ENCODE data around the gene SON. TPM values are rescaled to one million over a fixed set of nuclear protein-coding genes. Genes with fewer than 3 reads are reported as not detected.
"Not testable (repeated sequence)": the region's sequence is repeated elsewhere in the genome, so short reads cannot be mapped to it uniquely, and the experiment has no call there.

The SON gene, protein sequence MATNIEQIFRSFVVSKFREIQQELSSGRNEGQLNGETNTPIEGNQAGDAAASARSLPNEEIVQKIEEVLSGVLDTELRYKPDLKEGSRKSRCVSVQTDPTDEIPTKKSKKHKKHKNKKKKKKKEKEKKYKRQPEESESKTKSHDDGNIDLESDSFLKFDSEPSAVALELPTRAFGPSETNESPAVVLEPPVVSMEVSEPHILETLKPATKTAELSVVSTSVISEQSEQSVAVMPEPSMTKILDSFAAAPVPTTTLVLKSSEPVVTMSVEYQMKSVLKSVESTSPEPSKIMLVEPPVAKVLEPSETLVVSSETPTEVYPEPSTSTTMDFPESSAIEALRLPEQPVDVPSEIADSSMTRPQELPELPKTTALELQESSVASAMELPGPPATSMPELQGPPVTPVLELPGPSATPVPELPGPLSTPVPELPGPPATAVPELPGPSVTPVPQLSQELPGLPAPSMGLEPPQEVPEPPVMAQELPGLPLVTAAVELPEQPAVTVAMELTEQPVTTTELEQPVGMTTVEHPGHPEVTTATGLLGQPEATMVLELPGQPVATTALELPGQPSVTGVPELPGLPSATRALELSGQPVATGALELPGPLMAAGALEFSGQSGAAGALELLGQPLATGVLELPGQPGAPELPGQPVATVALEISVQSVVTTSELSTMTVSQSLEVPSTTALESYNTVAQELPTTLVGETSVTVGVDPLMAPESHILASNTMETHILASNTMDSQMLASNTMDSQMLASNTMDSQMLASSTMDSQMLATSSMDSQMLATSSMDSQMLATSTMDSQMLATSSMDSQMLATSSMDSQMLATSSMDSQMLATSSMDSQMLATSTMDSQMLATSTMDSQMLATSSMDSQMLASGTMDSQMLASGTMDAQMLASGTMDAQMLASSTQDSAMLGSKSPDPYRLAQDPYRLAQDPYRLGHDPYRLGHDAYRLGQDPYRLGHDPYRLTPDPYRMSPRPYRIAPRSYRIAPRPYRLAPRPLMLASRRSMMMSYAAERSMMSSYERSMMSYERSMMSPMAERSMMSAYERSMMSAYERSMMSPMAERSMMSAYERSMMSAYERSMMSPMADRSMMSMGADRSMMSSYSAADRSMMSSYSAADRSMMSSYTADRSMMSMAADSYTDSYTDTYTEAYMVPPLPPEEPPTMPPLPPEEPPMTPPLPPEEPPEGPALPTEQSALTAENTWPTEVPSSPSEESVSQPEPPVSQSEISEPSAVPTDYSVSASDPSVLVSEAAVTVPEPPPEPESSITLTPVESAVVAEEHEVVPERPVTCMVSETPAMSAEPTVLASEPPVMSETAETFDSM (N-terminal part only)
- 200 TPM for polyA plus RNA-seq (2013, experiment 1 of 4)
- 246 TPM for polyA plus RNA-seq (2013, experiment 2 of 4)
- polyA plus RNA-seq (2013, experiment 3 of 4), result 180 TPM
- polyA plus RNA-seq (2013, experiment 4 of 4), result 208 TPM

DNA sequence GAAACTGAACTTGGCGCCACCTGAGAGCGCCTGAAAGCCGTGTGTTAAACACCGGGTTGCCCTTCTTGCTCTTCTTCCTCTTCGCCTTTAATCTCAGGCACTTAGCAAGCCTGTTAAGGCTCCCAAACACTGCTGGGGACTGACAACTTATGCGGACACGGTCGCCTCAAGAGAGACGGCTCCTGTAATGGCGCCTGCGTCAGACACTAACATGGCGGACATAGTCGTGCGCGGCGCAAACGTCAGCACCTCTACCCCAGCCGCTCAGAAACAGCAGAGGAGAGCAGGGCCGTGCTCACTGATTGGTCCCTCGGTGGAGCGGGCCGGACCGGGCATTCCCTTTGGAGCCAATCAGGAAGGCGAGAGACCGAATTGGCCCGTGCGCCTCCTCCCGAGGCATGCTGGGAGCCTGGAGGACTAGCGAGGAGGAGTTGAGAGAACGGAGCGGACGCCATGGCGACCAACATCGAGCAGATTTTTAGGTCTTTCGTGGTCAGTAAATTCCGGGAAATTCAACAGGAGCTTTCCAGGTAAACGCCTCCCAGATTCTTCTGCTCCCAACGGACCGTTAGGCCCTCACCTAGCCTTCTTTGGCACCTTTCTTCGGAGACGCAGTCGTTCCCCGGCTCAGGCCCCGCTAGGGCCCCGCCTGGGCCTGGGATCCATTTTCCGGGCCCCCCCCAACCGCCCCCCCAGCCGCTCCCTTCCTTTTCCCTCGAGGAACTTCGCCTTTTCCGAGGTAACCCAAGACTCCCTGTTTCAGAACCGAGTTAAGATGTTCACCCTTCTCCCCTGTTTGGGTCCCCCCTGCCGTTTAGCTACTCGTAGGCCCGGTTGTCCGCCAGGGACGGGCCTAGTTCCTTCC is at the start of gene SON:
Gene SON, plus strand, starts transcription at position 399 of the 865 bp plus-strand sequence. Its CDS starts 55 bp downstream, at position 454.
- H3K27me3 ChIP-seq (ENCODE audit: control insufficient read depth, insufficient read depth, low read length, poor library complexity, severe bottlenecking), result no peaks in the 10 kb centered on the region
- peaks cover 23% of the 10 kb centered on the region for H3K36me3 ChIP-seq (ENCODE audit: control insufficient read depth, insufficient read depth, low read length)
- WGBS, 2 experiments, result 0% methylated on average over 56 of the region's 57 CpGs
- H3K4me3 ChIP-seq (ENCODE audit: insufficient read depth, low read depth, low read length), result peak within 1 kb of the TSS; percentile 93
- H3K4me1 ChIP-seq (ENCODE audit: control insufficient read depth, insufficient read depth, low read length), result peaks cover 3% of the 10 kb centered on the region
- no peaks in the 10 kb centered on the region for H3K9me3 ChIP-seq (ENCODE audit: control insufficient read depth, low read length)
- peak within 1 kb of the TSS; percentile 98 for H3K27ac ChIP-seq (ENCODE audit: insufficient read depth, low read depth, low read length, poor library complexity, severe bottlenecking)

DNA sequence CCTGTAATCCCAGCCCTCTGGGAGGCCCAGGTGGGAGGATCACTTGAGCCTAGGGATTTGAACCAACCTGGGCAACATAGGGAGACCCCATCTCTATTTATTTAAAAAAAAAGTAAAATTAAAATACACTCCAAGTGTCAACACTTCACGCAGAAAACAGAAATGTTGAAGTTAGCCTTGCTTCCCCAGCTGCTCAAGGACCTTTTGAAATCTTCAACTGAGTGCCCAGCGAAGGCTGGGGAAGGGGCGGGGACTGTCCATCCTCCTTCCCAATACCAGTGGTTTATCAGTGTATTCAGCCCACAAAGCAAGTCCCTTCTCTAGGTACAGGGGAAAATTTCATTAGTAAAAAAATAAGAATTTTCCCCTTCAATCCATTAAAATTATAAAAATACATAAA is 49.1 kb upstream of the SON start:
- H3K9me3 ChIP-seq (ENCODE audit: control insufficient read depth, low read length), result no peaks in the 10 kb centered on the region
- H3K4me3 ChIP-seq (ENCODE audit: insufficient read depth, low read depth, low read length), result no peak overlapping the region
- WGBS, 2 experiments, result 90 to 93% methylated on average over 3 of the region's 3 CpGs
- H3K4me1 ChIP-seq (ENCODE audit: control insufficient read depth, insufficient read depth, low read length), result no peaks in the 10 kb centered on the region
- no peaks in the 10 kb centered on the region for H3K27me3 ChIP-seq (ENCODE audit: control insufficient read depth, insufficient read depth, low read length, poor library complexity, severe bottlenecking)
- no peaks in the 10 kb centered on the region for H3K36me3 ChIP-seq (ENCODE audit: control insufficient read depth, insufficient read depth, low read length)
- H3K27ac ChIP-seq (ENCODE audit: insufficient read depth, low read depth, low read length, poor library complexity, severe bottlenecking), result no peak overlapping the region

DNA sequence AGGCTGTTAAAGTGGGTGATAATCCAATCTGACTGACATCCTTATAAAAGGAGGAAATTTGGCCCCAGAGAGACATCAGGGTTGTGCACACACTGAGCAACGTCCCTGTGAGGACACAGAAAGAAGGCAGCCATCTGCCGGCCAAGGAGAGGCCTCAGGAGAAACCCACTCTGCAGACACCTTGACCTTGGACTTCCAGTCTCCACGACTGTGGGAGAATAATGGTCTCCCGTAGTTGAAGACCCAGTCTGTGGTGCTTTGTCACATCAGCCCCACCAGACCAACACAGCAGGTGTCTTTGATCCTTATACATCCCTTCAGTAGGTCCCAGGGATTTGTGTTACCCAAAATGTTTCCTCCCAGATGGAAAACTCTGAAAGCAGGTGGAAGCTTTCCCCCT is 47.1 kb upstream of the SON start:
- no peaks in the 10 kb centered on the region for H3K4me1 ChIP-seq (ENCODE audit: control insufficient read depth, insufficient read depth, low read length)
- H3K27ac ChIP-seq (ENCODE audit: insufficient read depth, low read depth, low read length, poor library complexity, severe bottlenecking), result no peak overlapping the region
- H3K4me3 ChIP-seq (ENCODE audit: insufficient read depth, low read depth, low read length), result no peak overlapping the region
- H3K27me3 ChIP-seq (ENCODE audit: control insufficient read depth, insufficient read depth, low read length, poor library complexity, severe bottlenecking), result no peaks in the 10 kb centered on the region
- no peaks in the 10 kb centered on the region for H3K36me3 ChIP-seq (ENCODE audit: control insufficient read depth, insufficient read depth, low read length)
- H3K9me3 ChIP-seq (ENCODE audit: control insufficient read depth, low read length), result no peaks in the 10 kb centered on the region
- 74 to 78% methylated on average over 4 of the region's 4 CpGs for WGBS, 2 experiments

DNA sequence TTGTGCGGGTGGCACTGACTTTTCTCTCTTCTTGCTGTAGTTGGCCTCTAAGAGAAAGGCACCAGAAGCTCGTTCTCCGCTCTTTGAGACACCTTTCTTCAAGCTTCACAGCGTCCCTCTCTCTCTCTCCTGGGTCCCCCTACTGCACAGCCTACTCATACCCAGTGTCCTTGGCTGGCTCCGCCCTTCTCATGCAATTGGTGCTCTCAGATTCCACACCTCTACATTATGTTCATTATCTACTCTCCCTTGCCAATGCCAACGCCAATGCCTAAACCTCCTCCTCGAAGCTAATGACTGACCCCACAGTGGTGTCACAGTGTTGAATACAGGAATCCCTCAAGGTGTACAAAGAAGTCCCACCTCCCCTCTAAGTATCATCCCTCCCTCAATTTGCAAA is 46.5 kb upstream of the SON start:
- H3K9me3 ChIP-seq (ENCODE audit: control insufficient read depth, low read length), result no peaks in the 10 kb centered on the region
- no peak overlapping the region for H3K27ac ChIP-seq (ENCODE audit: insufficient read depth, low read depth, low read length, poor library complexity, severe bottlenecking)
- H3K27me3 ChIP-seq (ENCODE audit: control insufficient read depth, insufficient read depth, low read length, poor library complexity, severe bottlenecking), result no peaks in the 10 kb centered on the region
- H3K4me3 ChIP-seq (ENCODE audit: insufficient read depth, low read depth, low read length), result no peak overlapping the region
- 72% methylated on average over 7 of the region's 7 CpGs for WGBS, 2 experiments
- H3K36me3 ChIP-seq (ENCODE audit: control insufficient read depth, insufficient read depth, low read length), result no peaks in the 10 kb centered on the region
- no peaks in the 10 kb centered on the region for H3K4me1 ChIP-seq (ENCODE audit: control insufficient read depth, insufficient read depth, low read length)

DNA sequence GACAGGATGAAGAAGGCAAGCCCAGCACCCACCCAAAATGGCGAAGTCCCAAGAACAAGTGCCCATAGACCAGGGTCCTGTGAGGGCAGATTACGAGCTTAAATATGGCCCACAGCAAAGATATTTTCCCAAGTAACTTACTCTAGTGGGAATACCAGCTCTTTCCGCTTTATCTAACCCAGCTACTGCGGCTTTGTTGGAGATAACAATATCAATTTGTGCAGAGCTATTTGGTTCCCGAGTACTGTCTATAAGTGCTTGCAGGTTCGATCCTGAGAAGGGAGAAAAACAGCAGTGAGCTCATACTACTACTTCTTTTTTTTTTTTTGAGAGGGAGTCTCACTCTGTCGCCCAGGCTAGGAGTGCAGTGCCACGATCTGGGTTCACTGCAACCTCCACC is 37.0 kb upstream of the SON start:
- Histone ChIP-seq H3K4me1 (ENCODE audit: control insufficient read depth, insufficient read depth, low read length) (no peaks in the 10 kb centered on the region), H3K36me3 (ENCODE audit: control insufficient read depth, insufficient read depth, low read length) (peaks cover 32% of the 10 kb centered on the region), H3K9me3 (ENCODE audit: control insufficient read depth, low read length) (peaks cover 4% of the 10 kb centered on the region), H3K4me3 (ENCODE audit: insufficient read depth, low read depth, low read length) (no peak overlapping the region), H3K27ac (ENCODE audit: insufficient read depth, low read depth, low read length, poor library complexity, severe bottlenecking) (no peak overlapping the region), H3K27me3 (ENCODE audit: control insufficient read depth, insufficient read depth, low read length, poor library complexity, severe bottlenecking) (no peaks in the 10 kb centered on the region)
- WGBS, 2 experiments, result 93 to 96% methylated on average over 8 of the region's 8 CpGs

DNA sequence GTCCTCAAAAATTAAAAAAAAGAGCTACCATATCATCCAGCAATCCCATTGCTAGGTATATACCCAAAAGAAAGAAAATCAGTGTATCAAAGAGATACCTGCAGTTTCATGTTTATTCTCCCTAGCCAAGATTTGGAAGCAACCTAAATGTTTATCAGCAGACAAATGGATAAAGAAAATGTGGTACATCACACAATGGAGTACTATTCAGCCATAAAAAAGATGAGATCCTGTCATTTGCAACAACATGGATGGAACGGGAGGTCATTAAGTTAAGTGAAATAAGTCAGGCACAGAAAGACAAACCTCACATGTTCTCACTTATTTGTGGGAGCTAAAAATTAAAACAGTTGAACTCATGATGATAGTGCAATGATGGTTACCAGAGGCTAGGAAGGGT is 35.8 kb upstream of the SON start:
- not testable (repeated sequence) for H3K4me3 ChIP-seq (ENCODE audit: insufficient read depth, low read depth, low read length); H3K27me3 ChIP-seq (ENCODE audit: control insufficient read depth, insufficient read depth, low read length, poor library complexity, severe bottlenecking); H3K4me1 ChIP-seq (ENCODE audit: control insufficient read depth, insufficient read depth, low read length); H3K27ac ChIP-seq (ENCODE audit: insufficient read depth, low read depth, low read length, poor library complexity, severe bottlenecking); H3K9me3 ChIP-seq (ENCODE audit: control insufficient read depth, low read length)
- 88 to 94% methylated on average over 1 of the region's 1 CpG for WGBS, 2 experiments
- peaks cover 32% of the 10 kb centered on the region for H3K36me3 ChIP-seq (ENCODE audit: control insufficient read depth, insufficient read depth, low read length)

DNA sequence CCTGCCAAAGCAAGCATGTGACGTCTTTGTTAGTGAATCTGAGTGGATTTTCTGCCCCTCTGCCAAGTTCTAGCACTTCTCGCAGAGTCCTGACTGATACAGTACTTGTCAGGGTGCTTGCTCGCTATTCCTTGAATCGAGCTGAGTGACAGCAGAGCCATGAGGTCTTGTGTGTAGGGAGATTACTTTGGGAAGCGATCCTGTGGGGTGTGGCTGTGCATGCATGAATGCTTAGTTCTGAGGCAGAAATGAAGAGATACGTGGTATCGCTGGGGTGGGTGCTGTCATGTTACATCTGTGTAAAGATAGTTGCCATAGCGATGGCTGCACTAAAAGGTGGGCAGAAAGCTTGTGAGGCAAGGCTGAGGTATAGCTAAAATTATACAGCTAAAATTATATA is 32.0 kb upstream of the SON start:
- Histone ChIP-seq H3K9me3 (ENCODE audit: control insufficient read depth, low read length) (peaks cover 4% of the 10 kb centered on the region), H3K27me3 (ENCODE audit: control insufficient read depth, insufficient read depth, low read length, poor library complexity, severe bottlenecking) (no peaks in the 10 kb centered on the region), H3K4me1 (ENCODE audit: control insufficient read depth, insufficient read depth, low read length) (no peaks in the 10 kb centered on the region), H3K4me3 (ENCODE audit: insufficient read depth, low read depth, low read length) (no peak overlapping the region), H3K27ac (ENCODE audit: insufficient read depth, low read depth, low read length, poor library complexity, severe bottlenecking) (no peak overlapping the region), H3K36me3 (ENCODE audit: control insufficient read depth, insufficient read depth, low read length) (peaks cover 22% of the 10 kb centered on the region)
- 98 to 99% methylated on average over 8 of the region's 8 CpGs for WGBS, 2 experiments

DNA sequence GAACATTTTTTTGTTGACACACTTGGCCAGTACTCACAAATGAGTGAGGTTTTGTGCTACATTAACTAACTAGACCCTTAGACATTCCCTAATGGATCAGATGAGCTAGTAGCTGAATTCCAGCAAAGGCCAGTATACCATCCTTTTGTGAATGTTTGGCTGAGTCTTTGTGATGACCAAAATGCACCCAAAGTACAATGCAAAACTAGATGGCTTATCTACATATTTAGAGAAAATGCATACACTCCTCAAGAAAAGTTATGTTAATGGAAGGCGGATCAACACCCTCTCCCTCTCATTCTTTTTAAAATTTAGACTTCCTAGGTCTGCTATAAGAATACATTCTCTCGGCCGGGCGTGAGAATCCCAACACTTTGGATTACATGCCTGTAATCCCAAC is 31.2 kb upstream of the SON start:
- H3K27me3 ChIP-seq (ENCODE audit: control insufficient read depth, insufficient read depth, low read length, poor library complexity, severe bottlenecking), result no peaks in the 10 kb centered on the region
- no peaks in the 10 kb centered on the region for H3K4me1 ChIP-seq (ENCODE audit: control insufficient read depth, insufficient read depth, low read length)
- H3K27ac ChIP-seq (ENCODE audit: insufficient read depth, low read depth, low read length, poor library complexity, severe bottlenecking), result no peak overlapping the region
- 87 to 93% methylated on average over 4 of the region's 4 CpGs for WGBS, 2 experiments
- no peak overlapping the region for H3K4me3 ChIP-seq (ENCODE audit: insufficient read depth, low read depth, low read length)
- H3K9me3 ChIP-seq (ENCODE audit: control insufficient read depth, low read length), result peaks cover 4% of the 10 kb centered on the region
- H3K36me3 ChIP-seq (ENCODE audit: control insufficient read depth, insufficient read depth, low read length), result peaks cover 22% of the 10 kb centered on the region

DNA sequence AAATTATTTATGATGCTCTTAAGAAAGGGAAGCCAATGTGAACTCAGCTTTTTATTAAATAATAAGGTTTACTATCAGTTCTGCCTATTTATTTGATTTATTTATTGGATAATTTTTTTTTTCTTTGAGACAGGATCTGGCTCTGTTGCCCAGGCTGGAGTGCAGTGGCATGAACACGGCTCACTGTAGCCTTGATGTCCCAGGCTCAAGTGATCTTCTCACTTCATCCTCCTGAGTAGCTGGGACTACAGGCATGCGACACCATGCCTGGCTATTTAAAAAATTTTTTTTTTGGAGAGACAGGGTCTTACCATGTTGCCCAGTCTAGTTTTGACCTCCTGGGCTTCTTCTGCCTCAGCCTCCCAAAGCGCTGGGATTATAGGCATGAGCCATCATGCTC is 30.4 kb upstream of the SON start:
- peaks cover 22% of the 10 kb centered on the region for H3K36me3 ChIP-seq (ENCODE audit: control insufficient read depth, insufficient read depth, low read length)
- H3K4me1 ChIP-seq (ENCODE audit: control insufficient read depth, insufficient read depth, low read length), result no peaks in the 10 kb centered on the region
- WGBS, 2 experiments, result 93 to 95% methylated on average over 3 of the region's 3 CpGs

More for the DNA sequence above, 30.4 kb upstream of the SON start:
- no peaks in the 10 kb centered on the region for H3K27me3 ChIP-seq (ENCODE audit: control insufficient read depth, insufficient read depth, low read length, poor library complexity, severe bottlenecking)
- no peaks in the 10 kb centered on the region for H3K9me3 ChIP-seq (ENCODE audit: control insufficient read depth, low read length)
- H3K27ac ChIP-seq (ENCODE audit: insufficient read depth, low read depth, low read length, poor library complexity, severe bottlenecking), result no peak overlapping the region
- no peak overlapping the region for H3K4me3 ChIP-seq (ENCODE audit: insufficient read depth, low read depth, low read length)

Data from ectodermal cell (in vitro differentiated cells).